MCF 10A (cell line): ENCODE data around the gene CGB3. TPM values are rescaled to one million over a fixed set of nuclear protein-coding genes. Genes with fewer than 3 reads are reported as not detected.
"Not testable (repeated sequence)": the region's sequence is repeated elsewhere in the genome, so short reads cannot be mapped to it uniquely, and the experiment has no call there.

Experiments used
- BruUV-seq: library from RNA; stranded (reverse); fragments of 400-500 nt; replicated peaks from 2 replicates; lab custom pipeline; 2021; lab: Mats Ljungman, UMichigan
- CTCF ChIA-PET: fragments of 300-600 bp; sonication (Branson Sonifier 250); formaldehyde crosslinking; extraction: SDS; loops from one replicate; lab custom pipeline; 2021; ENCODE audit warnings: antibody characterized with exemption, inconsistent platforms; lab: Yijun Ruan, JAX
- POLR2A ChIA-PET: fragments of 300-600, 350-650 bp; sonication (Branson Sonifier 250); formaldehyde crosslinking; extraction: SDS; loops from one replicate; lab custom pipeline; 2020; ENCODE audit warnings: antibody characterized with exemption, inconsistent platforms; lab: Yijun Ruan, JAX
- DNase-seq: peaks from one replicate; pipeline ENCODE4 v3.0.0-alpha.2; 2018; ENCODE audit not compliant: unreplicated experiment
- H3K27ac Mint-ChIP-seq: one replicate; pipeline ENCODE4 v1.8.0; 2022; ENCODE audit warnings: mild to moderate bottlenecking, low read depth, mixed read lengths; ENCODE audit not compliant: unreplicated experiment
- H3K27me3 Mint-ChIP-seq: one replicate; pipeline ENCODE4 v1.8.0; 2022; ENCODE audit warnings: mixed read lengths; ENCODE audit not compliant: insufficient read depth, unreplicated experiment
- H3K36me3 Mint-ChIP-seq: one replicate; pipeline ENCODE4 v1.8.0; 2022; ENCODE audit warnings: mild to moderate bottlenecking, moderate library complexity, mixed read lengths; ENCODE audit not compliant: insufficient read depth, unreplicated experiment
- H3K4me1 Mint-ChIP-seq: one replicate; pipeline ENCODE4 v1.8.0; 2022; ENCODE audit warnings: mixed read lengths; ENCODE audit not compliant: insufficient read depth, unreplicated experiment
- H3K4me3 Mint-ChIP-seq: one replicate; pipeline ENCODE4 v1.8.0; 2022; ENCODE audit warnings: mild to moderate bottlenecking, moderate library complexity, mixed read lengths; ENCODE audit not compliant: unreplicated experiment
- H3K9me3 Mint-ChIP-seq: one replicate; pipeline ENCODE4 v1.8.0; 2022; ENCODE audit warnings: mixed read lengths; ENCODE audit not compliant: unreplicated experiment
- CTCF ChIP-seq: fragments of 200-600 bp; IDR thresholded peaks from one replicate; pipeline ENCODE4 v1.8.0; 2022; ENCODE audit warnings: antibody characterized with exemption, mild to moderate bottlenecking; ENCODE audit not compliant: unreplicated experiment
- intact Hi-C: fragments of 100-400 bp; cut with micrococcal nuclease; formaldehyde crosslinking; loops from 2 replicates; pipeline ENCODE4 v1.14.1; 2022
- total RNA-seq: library from RNA; stranded (reverse); gene quantifications from 2 replicates; pipeline ENCODE4 v1.2.3, GENCODE V29; 2022

CGB3 gene
- total RNA-seq, 1 experiment from 2014 or later: not detected

GRCh38 chr19:49058562-49058961 lies 34.4 kb upstream of the CGB3 start:
- no TSS peak for BruUV-seq
- Mint-ChIP-seq H3K27ac (no peak overlapping the region), H3K4me3 (no peak overlapping the region), H3K9me3 (no peaks in the 10 kb centered on the region), H3K4me1 (peaks cover 17% of the 10 kb centered on the region), H3K36me3 (peaks cover 2% of the 10 kb centered on the region), H3K27me3 (no peaks in the 10 kb centered on the region)
- POLR2A ChIA-PET: interaction anchor here (0.6 kb wide), 1 partner anchor 438 kb away, joined by 3 read pairs; no protein-coding TSS in a partner anchor
- CTCF ChIA-PET: interaction anchor here (0.6 to 1.2 kb wide), 2 partner anchors 16 to 92 kb away, joined by 4 to 5 read pairs; no protein-coding TSS in a partner anchor
- no peak for TF ChIP-seq CTCF
- intact Hi-C loops: no loop called here
- peak; percentile 26 for DNase-seq

GRCh38 chr19:49057636-49058234 lies 33.6 kb upstream of the CGB3 start, which contains the start of gene CGB7:
Gene CGB7 (minus strand): TSS chr19:49057749. CDS start chr19:49055375, 2,374 bp downstream.
- intact Hi-C loops: no loop called here
- TF ChIP-seq CTCF: no peak
- BruUV-seq: no TSS peak
- Mint-ChIP-seq H3K27me3 (no peaks in the 10 kb centered on the region), H3K4me3 (peak within 1 kb of the TSS; percentile 64), H3K9me3 (no peaks in the 10 kb centered on the region), H3K36me3 (no peaks in the 10 kb centered on the region), H3K27ac (no peak within 1 kb of the TSS), H3K4me1 (peaks cover 17% of the 10 kb centered on the region)
- ChIA-PET POLR2A (interaction anchor here (0.6 to 2.6 kb wide), 5 partner anchors 38 to 158 kb away, joined by 3 to 22 read pairs (median 6); partner anchors contain the start of genes GYS1, NUCB1 and RUVBL2), CTCF (interaction anchor here (0.6 to 1.0 kb wide), 2 partner anchors 28 to 38 kb away, joined by 3 to 4 read pairs; no protein-coding TSS in a partner anchor)
- peak; percentile 76 for DNase-seq

GRCh38 chr19:49056902-49057596 lies 32.9 kb upstream of the CGB3 start:
- BruUV-seq, DNase-seq, H3K27ac Mint-ChIP-seq, H3K9me3 Mint-ChIP-seq, intact Hi-C loops, H3K27me3 Mint-ChIP-seq, H3K36me3 Mint-ChIP-seq: not testable (repeated sequence)
- CTCF ChIA-PET: interaction anchor here (0.6 to 1.4 kb wide), 6 partner anchors 8 to 1708 kb away, joined by 3 to 6 read pairs (median 4); no protein-coding TSS in a partner anchor
- peaks cover 17% of the 10 kb centered on the region for H3K4me1 Mint-ChIP-seq
- peak overlapping the region; percentile 64 for H3K4me3 Mint-ChIP-seq
- POLR2A ChIA-PET: interaction anchor here (0.6 to 2.6 kb wide), 6 partner anchors 13 to 157 kb away, joined by 3 to 22 read pairs (median 4); partner anchors contain the start of genes GYS1, NUCB1 and RUVBL2

- no TSS peak for BruUV-seq
- Mint-ChIP-seq H3K4me1 (peaks cover 17% of the 10 kb centered on the region), H3K9me3 (no peaks in the 10 kb centered on the region), H3K36me3 (no peaks in the 10 kb centered on the region), H3K27me3 (no peaks in the 10 kb centered on the region), H3K27ac (no peak overlapping the region), H3K4me3 (peak overlapping the region; percentile 64)
- CTCF ChIA-PET: interaction anchor here (0.6 to 1.4 kb wide), 6 partner anchors 9 to 1708 kb away, joined by 3 to 6 read pairs (median 3); no protein-coding TSS in a partner anchor
- intact Hi-C loops: no loop called here
- POLR2A ChIA-PET: interaction anchor here (0.6 to 2.6 kb wide), 7 partner anchors 13 to 430 kb away, joined by 3 to 22 read pairs (median 3); partner anchors contain the start of genes GYS1 and RUVBL2
- TF ChIP-seq CTCF: peak; percentile 15
- DNase-seq: peak; percentile 55
Measured at GRCh38 chr19:49056101-49056901, 32.2 kb upstream of the CGB3 start.

- peak; percentile 65 for DNase-seq
- H3K4me1 Mint-ChIP-seq, CTCF ChIA-PET, H3K36me3 Mint-ChIP-seq, BruUV-seq, H3K9me3 Mint-ChIP-seq, intact Hi-C loops, H3K27me3 Mint-ChIP-seq: not testable (repeated sequence)
- POLR2A ChIA-PET: interaction anchor here (0.6 to 1.0 kb wide), 4 partner anchors 9 to 439 kb away, joined by 3 to 5 read pairs (median 4); partner anchors contain the start of gene GYS1
- H3K27ac Mint-ChIP-seq: peak overlapping the region; percentile 89
- H3K4me3 Mint-ChIP-seq: peak overlapping the region; percentile 19
Measured at GRCh38 chr19:49050376-49051033, 26.4 kb upstream of the CGB3 start.
